Fibroblast of skin of right quadriceps (primary cell): ENCODE measurements around the gene DPP6.

ENCODE experiments used
- DNase-seq: peaks from one replicate; pipeline ENCODE4 v3.0.0-alpha.2; 2013

Gene DPP6

GRCh38 chr7:154568346-154568745 is 516.1 kb downstream of the DPP6 start:
- no peak for DNase-seq

GRCh38 chr7:154569916-154570315 is 517.7 kb downstream of the DPP6 start:
- no peak for DNase-seq

DNA sequence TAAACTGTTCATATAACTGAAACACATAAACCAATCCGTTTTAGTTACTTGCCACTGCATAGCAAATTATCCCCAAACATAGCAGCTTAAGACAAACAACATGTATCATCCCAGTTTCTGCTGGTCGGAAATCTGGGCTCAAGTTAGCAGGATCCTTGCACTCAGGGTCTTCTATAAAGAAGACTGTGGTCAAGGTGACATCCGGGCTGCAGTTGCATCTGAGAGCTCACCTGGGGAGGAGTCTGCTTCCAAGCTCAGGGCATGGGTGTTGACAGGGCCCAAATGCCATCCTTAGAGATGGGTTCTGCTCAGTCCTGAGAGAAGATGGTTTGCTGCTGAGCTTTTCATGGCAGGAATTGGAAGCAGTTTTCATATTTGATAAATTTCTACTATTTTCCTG is 519.6 kb downstream of the DPP6 start:
- DNase-seq: no peak

GRCh38 chr7:154574235-154574634 is 522.0 kb downstream of the DPP6 start:
- no peak for DNase-seq

- no peak for DNase-seq
Measured at GRCh38 chr7:154575497-154575896, 523.3 kb downstream of the DPP6 start.

- DNase-seq: no peak
Measured at GRCh38 chr7:154576604-154577003, 524.4 kb downstream of the DPP6 start.

DNA sequence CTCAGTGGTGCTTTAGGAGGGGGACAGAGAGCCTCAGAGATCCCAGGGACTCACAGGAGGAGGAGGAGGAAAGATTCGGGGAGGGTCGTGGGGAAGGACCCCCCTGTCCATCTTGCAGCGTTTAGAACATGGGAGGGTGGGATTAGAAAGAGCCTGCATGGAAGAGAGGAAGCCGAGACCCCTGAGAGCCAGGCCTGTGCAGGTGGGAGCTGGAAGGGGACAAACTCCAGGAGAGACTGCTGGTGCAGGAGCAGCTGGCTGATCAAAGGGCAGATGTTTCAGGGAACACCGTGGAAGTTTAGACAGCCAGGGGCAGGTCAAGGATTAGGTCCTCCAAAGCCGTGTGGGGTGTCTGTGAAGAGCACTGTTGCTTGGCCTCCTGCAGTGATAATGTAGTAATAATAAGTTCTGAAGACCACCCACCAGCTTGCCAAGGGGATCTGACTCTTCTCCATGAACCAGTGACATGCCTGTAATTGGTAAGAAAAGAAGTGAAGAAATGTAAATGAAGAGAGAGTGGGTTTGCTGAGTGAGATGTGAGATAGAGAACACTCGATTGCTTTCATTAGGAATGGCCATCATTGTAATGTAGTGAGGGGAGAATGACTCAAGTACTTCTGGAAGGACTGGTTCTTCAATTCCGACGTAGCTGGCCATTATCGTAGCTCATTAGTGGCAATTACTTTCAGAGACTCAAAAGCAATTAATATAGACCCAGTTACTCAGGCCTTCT is 525.1 kb downstream of the DPP6 start:
- DNase-seq: no peak

GRCh38 chr7:154578336-154578735 is 526.1 kb downstream of the DPP6 start:
- no peak for DNase-seq

GRCh38 chr7:154579711-154580110 is 527.5 kb downstream of the DPP6 start:
- DNase-seq: no peak

- no peak for DNase-seq
Measured at GRCh38 chr7:154581251-154581890, 529.2 kb downstream of the DPP6 start.

DNA sequence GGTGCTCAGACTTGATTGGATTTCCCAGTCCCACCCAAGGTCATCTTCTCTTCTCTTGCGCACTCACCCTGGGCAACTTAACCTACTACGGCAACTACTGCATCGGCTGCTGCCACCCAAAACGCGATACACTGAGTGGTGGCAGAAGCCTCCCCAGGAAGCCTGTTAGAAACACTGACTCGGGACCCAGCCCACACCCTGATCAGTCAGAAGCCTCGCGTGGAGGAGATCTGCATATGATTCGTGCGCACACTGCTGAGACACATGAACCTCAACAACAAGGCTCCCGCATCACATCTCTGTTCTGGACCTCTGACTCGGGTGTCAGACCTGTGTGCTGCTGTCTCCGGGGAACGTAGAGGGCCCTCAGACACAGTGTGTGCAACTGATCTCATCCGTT is 531.3 kb downstream of the DPP6 start:
- no peak for DNase-seq

DNA sequence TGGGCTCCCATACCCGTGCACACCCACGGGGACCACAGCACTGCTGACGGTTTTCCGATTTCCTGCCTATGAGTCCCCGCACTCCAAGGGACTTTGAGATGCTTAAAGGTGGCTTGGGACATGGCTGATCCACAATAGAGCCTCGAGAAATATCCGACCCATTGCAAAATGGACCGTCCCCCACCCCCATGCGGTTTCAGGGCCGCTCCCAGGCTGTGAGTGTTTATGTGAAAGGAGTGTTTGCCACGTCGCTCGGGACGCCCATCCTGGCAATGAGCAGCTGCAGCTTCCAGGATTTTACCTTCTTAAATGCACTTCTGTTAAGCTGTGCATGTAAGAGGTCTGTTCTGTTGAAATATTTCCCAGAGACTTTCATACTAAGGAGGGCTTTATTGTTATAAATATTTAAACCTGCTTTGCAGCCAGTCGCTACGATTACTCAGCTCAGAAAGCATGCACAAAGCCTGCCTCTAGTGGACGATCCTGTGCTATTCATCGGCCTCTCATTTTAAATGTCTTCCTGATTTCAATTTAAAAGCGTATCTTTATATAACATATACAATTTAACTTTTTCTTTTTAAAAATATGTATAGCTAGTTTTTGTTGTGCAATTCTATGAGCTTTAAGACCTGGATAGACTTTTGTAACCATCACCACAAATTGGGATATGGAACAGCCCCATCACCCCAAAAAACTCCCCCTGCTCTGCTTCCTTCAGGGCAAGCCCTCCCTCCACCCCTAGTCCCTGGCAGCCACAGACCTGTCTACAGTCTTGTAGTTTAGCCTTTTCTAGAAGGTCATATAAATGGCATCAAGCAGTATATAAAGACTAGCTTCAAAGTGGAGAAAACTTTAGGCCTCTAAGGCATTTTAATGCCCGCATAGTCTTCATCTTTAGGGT is 532.4 kb downstream of the DPP6 start:
- DNase-seq: no peak

GRCh38 chr7:154587792-154588191 is 535.6 kb downstream of the DPP6 start:
- no peak for DNase-seq

DNA sequence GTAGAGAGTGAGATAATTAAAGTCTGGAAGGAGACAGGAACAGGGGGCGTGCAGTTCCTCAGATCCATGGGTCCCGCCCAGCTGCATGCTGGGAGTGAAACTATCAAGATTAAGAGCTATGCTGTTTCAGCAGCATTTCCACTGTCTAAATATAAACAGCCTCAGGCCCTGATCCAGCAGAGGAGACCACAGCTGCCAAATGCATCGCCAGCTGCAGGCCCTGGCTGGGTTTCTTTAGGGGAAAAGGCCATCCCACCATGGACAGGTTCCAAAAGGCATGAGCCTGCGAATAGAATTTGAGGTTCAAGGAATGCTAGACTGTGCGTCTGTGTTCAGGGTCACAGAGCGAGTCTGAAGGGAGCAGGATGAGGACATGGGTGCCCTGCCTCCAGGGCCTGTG is 539.3 kb downstream of the DPP6 start:
- DNase-seq: no peak

DNA sequence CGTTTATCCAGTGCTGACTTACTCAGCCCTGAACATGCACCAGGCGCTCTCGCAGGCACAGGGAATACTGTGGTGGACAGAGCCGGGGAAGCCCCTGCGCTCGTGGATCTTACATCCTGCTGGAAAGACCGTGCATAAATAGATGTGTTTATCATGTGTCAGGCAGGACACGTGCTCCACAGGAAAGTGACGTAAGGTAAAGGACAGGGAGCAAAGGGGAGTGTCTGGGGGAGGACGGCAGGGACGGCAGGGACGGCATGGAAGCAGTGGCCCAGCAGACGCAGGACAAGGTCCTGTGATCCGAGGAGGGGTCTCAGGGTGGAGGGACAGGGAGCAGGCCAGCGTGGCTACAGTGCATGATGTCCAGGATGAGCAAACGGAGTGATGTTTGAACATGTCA is 540.2 kb downstream of the DPP6 start:
- DNase-seq: no peak

DNA sequence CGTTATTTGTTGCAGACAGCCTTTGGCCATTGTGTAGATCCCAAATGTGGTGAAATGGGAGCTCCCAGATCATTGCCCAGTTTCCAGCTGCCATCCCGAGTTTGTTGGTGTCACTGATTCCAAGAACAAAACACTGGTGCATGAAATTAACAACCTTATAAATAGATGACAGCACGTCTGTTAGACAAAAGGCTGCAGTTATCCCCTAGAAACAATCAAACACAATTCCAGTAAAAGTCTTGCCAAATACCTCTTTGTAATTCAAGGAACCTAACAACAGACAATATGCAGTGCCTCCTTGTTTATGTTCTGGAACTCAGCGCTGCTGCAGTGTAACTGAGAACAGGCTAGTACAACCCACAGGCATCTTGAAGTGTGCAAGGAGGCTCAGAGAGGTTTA is 546.2 kb downstream of the DPP6 start:
- DNase-seq: no peak

DNA sequence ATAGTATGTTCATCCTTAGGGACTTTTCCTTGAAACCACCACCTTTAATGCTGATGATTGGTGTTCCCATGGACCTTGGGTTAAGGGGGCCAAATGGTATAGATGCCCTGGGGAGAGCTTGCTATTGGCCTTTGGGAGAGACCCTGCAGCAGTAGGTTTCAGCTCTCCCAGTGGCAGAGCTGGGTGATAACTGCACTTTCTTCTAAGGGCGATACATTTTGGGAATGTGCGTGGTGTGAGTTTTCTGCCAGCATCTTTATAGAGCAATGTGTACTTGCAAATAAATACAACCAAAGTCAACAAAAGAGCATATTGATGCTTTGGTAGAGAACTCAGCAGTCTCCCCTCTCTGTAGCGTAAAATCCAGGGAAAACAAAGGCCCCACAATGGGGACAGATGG is 546.7 kb downstream of the DPP6 start:
- DNase-seq: no peak

DNA sequence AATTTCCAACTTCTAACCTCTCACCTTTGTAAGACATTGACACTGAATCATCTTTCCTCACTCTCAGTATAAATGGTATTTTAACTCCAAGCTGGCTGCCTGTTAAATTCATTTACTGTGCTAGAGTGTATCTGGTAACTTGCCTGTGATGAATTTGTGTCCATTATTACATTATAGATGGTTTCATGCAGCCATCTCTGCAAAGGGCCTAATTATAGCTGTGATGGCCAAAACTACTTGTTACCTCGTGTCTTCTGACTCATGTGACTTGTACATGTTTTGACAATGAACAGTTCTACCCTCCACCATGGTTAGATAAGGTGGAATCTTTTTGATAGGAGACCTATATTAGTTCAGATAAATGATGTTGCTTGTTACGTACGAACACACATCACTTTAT is 558.7 kb downstream of the DPP6 start:
- no peak for DNase-seq

- no peak for DNase-seq
Measured at GRCh38 chr7:154613811-154614210, 561.6 kb downstream of the DPP6 start.

DNA sequence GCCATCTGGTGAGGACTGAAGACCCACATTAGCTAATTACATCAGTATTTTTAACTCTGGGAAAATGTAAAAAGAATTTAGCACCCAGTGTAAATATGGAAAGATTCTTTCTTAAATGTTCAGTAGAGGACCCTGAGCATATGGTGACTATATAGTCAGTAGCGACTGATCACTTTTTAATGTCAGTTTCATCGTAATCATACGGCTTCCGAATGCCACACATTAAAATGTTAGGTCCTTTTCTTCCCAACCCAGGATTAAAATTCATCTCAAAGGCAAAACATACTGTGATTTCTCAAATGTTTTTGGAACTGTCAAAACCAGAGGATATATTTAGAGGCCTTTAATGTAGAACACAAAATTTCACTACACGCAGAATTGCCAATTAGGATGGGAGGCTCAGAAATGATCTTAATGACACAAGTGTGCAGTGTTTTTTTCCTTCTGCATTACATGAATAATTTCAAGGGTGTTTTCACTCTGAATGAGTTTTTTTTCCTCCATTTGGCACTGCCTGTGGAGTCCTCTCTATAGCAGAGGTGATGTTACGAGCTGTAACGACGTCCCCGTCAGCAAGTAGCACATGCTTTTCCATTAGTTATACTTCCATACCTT is 568.0 kb downstream of the DPP6 start:
- DNase-seq: no peak

GRCh38 chr7:154623399-154623798 is 571.2 kb downstream of the DPP6 start:
- DNase-seq: no peak

DNA sequence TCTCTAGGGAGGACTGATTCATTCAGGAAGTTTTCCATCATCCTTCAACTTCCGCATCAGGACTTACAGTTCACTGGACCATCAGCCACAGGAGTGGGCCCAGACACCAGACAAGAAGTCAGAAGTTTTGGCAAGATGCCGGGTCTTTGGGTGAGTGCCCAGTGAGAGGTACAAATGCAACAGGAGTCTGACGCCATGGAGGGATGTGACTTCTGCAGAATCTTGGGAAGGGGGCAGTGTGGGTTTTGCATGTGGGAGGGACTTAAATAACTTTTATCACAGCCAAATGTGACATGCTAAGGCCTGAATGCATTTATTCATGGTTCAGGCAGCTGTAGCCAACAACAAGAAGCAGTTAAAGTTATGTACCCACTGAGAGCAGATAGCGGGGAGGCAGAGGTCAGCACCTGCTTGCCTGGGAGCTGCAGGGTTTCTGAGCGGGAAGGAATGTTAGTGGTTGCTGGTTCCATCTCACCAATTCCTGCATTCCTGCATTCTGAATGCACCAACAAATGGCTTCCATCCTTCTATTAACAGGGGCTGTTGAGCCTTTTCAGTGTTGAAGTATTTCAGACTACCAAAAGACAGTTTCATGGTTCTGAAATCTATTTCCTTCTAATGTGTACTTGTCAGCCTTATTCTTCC is 575.6 kb downstream of the DPP6 start:
- no peak for DNase-seq

DNA sequence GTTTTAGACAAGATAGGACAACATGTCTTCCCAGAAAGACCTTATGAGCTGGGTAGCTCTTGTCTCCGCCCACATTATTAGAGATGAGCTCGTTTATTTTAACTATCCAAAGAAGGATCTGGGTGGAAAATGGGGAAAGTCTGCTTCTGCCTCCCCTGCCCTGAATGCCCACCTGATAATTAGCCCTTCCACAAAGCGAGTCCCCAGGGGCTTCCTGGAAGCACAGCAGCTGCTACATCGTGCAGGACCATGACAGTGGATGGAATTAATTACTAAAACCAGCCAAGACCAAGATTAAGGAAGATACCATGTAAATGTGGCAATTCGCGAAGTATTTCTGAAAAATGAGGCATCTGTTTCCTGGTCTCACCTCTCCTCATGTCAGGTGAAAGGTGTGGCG is 576.4 kb downstream of the DPP6 start:
- DNase-seq: no peak
